Astrocyte of the cerebellum (primary cell): ENCODE measurements around the gene FBXL20.
A peak's percentile ranks its signal among the peaks of the same experiment; 100 is the strongest.

Experiments
- DNase-seq: peaks from one replicate; pipeline ENCODE4 v3.0.0-alpha.2; 2011; ENCODE audit warnings: low read depth
- H3K4me3 ChIP-seq: 2 replicates; pipeline ENCODE4 v1.5.1; 2011; ENCODE audit warnings: mild to moderate bottlenecking, low read depth, low read length, moderate library complexity
- in situ Hi-C: cut with HindIII; loops from 2 replicates; pipeline ENCODE4 v1.10.0; 2017; ENCODE audit warnings: low sequenced_read_pairs
- TF ChIP-seq, protein P1 (sequence below): IDR thresholded peaks from 2 replicates; pipeline ENCODE4 v1.5.1; 2012; ENCODE audit warnings: low read length, low read depth, moderate library complexity, mild to moderate bottlenecking; ENCODE audit errors: missing control alignments

Gene FBXL20

DNA sequence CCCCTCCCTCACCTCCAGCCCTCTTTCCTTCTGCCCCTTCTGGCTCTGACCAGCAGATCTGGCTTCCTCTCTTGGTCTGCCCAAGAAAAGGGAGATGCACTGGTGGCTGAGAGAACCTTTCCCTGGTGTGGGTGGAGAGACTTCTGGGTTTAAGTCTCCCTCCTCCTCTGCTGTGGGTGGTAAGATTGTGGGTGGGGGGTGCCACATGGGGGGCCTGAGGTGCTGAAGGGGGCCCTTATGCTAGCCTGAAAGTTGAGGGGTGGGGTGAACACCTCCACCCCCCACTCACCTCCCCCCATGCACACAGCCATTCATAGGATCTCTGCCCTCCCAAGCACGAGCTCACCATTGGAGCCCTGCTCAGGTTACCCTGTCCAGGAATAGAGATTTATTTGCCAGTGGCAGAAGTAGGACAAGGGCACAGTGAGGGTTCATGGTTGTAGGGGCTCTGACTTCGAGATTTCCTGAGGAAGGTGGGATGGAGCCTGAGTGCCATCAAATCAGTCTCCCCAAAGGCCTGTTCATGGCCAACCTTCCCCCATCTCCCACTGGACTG is 174.0 kb downstream of the FBXL20 start:
- no peak for DNase-seq
- H3K4me3 ChIP-seq: no peak overlapping the region
- in situ Hi-C loops: no loop called here
- TF ChIP-seq, protein P1, sequence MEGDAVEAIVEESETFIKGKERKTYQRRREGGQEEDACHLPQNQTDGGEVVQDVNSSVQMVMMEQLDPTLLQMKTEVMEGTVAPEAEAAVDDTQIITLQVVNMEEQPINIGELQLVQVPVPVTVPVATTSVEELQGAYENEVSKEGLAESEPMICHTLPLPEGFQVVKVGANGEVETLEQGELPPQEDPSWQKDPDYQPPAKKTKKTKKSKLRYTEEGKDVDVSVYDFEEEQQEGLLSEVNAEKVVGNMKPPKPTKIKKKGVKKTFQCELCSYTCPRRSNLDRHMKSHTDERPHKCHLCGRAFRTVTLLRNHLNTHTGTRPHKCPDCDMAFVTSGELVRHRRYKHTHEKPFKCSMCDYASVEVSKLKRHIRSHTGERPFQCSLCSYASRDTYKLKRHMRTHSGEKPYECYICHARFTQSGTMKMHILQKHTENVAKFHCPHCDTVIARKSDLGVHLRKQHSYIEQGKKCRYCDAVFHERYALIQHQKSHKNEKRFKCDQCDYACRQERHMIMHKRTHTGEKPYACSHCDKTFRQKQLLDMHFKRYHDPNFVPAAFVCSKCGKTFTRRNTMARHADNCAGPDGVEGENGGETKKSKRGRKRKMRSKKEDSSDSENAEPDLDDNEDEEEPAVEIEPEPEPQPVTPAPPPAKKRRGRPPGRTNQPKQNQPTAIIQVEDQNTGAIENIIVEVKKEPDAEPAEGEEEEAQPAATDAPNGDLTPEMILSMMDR: no peak

DNA sequence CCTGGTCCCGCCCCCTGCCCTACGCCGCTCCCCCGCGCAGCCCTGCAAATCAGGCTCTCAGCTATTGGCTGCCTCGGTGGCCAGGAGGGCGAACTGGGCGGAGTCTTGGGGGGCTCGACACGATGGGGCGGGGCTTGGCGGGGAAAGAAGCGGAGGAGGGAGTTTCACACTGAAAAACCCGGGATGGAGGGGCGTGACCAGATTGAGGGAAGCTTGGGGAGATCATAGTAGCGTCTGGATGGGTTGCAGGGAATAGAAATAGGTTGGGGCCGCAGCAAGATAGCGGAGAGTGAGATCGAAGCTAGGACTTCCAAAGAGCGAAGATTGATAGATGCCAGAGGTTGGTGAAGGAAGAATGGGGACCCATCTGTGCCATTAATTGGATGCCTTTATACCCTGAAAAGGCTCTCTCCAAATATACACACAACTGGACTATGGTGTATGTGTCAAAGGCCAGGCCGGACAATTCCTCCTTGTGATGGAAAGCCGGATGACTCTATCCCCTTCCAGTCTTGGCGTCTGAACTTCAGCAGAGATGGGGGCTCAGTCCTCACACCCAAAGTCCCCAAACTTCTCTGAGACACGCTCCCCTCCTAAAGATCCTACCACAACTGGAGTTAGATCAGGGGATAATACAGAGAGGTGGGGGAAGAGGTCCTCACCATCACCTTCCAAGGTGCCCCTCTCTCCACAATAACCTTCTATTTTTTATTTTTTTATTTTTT is 175.3 kb downstream of the FBXL20 start:
- DNase-seq: no peak

DNA sequence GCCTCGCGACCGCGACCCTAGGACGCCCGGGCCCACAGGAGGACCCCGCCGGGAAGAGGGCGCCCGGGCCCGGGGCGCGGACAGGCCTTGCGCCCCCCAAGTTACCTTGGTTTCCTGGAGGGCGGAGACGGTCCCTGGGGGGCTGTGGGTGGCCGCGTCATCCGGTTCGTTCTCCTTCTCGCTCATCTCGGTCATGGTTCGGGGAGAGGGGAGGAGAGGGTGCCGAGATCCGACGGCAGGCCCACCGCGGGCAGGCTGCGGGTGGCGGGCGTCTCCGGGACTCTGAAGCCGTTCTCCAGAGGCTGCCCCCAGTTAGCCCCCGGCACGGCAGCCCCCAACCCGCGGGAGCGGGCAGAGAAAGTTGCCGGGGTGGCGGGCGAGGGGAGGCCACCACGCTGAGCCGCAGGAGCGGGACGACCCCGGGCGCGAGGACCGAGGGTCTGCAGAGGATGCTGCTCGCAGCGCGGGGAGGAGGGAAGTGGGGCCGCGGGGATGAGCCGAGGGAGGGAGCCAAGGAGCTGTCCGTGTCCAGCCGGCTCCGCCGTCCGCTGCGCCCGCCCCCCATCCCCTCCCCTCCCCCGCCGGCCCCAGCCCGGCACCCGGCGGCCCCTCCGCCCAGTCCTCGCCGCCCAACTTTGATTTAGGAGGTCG is 176.0 kb downstream of the FBXL20 start, which contains the start of gene STAC2:
Gene STAC2 (minus strand): TSS at position 638 of the 651 bp plus-strand sequence. CDS start 443 bp downstream, at position 195.
- TF ChIP-seq, protein P1: no peak
- in situ Hi-C loops: no loop called here
- peak within 1 kb of the TSS; percentile 33 for H3K4me3 ChIP-seq
- DNase-seq: no peak

More for the DNA sequence above, 175.3 kb downstream of the FBXL20 start:
- TF ChIP-seq, protein P1: no peak
- peak overlapping the region; percentile 33 for H3K4me3 ChIP-seq
- in situ Hi-C loops: no loop called here

DNA sequence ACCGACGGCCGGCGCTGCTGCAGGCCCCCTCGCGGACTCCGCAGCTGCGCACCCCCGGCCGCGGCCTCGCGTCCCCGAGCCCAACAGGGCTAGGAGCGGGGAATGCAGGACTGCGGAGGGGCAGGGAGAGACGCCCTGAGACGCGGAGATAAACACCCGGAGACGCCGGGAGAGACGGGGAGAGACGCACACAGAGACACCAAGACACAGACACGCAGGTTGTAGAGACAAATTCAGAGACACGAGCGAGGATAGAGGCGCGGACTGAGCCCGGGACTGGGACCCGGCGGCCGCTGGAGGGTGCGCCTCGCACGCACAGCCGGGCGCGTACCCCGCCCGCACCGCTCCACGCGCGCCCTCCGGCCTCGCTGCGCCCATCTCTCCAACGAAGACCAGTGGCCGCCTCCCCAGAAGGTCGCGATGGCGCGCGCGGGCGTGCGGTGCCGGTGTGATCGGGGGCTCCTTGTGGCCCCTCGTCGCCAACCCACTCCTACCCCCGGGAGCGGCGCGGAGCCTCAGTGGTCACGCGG is 176.6 kb downstream of the FBXL20 start:
- in situ Hi-C loops: no loop called here
- TF ChIP-seq, protein P1: no peak
- DNase-seq: no peak
- H3K4me3 ChIP-seq: peak overlapping the region; percentile 33

DNA sequence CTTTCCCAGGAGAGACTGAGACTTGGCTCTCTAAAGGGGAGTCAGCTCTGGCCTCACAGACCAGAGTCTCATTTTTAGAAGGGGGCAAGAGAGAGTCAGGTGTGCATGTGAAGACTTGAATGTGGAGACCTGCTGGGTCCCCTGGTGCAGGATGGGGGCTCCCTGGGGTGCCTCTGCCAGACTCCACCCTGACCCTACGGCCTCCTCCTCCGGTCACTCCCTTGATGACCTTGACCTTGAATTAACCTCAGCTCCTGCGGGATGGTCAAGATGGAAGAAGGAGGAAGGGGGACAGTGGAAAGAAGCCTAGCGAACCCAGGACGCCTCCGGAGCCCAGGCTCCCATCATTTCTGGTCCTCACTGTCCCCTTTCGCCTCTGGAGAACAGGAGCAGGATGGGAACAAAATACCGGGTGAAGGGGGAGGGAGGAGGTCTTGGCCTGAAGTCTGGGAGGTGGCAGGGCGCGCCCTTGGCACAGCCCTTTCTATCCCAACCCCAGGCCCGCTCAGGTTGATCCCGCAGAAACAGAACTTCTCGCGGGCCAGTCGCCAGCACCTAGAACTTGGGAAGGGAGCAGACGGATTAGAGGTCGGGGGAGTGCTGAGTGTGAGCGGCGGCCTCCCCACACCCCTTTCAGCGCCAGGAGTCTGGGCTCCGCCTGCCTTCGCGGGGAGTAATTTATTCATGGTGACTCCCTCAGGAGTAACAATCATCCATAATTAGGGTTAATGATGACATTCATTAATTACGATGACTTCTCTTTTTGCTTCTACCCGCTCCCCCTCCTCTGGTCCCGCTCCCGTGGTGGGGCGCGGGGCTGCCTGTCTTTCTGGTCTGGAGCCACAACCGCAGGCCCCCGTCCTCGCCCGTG is 177.3 kb downstream of the FBXL20 start:
- TF ChIP-seq, protein P1: no peak
- in situ Hi-C loops: no loop called here
- H3K4me3 ChIP-seq: no peak overlapping the region
- no peak for DNase-seq
